ENCODE results near the gene VAC14. TPM values are rescaled to one million over a fixed set of nuclear protein-coding genes. Genes with fewer than 3 reads are reported as not detected.

Gene VAC14
- total RNA-seq, 1 experiment from 2014 or later, result 35.3 TPM

- POLR2A ChIA-PET, result no interaction called here
- ATAC-seq, result no peak
- H3K36me3 ChIP-seq (ENCODE audit: control insufficient read depth in 1 of 2, insufficient read depth in 2 of 2, low read length in 2 of 2), result peaks cover 32% of the 10 kb centered on the region in 2 experiments
Observed at GRCh38 chr16:70780546-70780945, 20.4 kb downstream of the VAC14 start.

GRCh38 chr16:70779361-70779760 is 21.6 kb downstream of the VAC14 start:
- TF ChIP-seq SP1 (IDR thresholded peaks at IDR 0.05; ENCODE audit: low read depth) (no peak), FOSL1 (IDR thresholded peaks at IDR 0.05; ENCODE audit: low read depth) (no peak), CEBPB (IDR thresholded peaks at IDR 0.05; ENCODE audit: low read depth) (no peak), ZNF274 (IDR thresholded peaks at IDR 0.05; ENCODE audit: low read depth, low read length) (no peak), SIN3A (IDR thresholded peaks at IDR 0.05; ENCODE audit: low read depth) (no peak), EZH2 (IDR thresholded peaks at IDR 0.05) (no peak), EGR1 (IDR thresholded peaks at IDR 0.05; ENCODE audit: low read depth) (no peak), TCF7L2 (IDR thresholded peaks at IDR 0.05; ENCODE audit: borderline replicate concordance, extremely low read depth, insufficient read depth, insufficient read length) (no peak), ZFX (IDR thresholded peaks at IDR 0.05) (no peak), ATF3 (IDR thresholded peaks at IDR 0.05) (no peak), RAD21 (IDR thresholded peaks at IDR 0.05; ENCODE audit: low read depth) (no peak)
- Histone ChIP-seq H3K4me3 (replicated peaks in 1 of 2; ENCODE audit: low read depth in 1 of 2, low read length in 2 of 2) (no peak overlapping the region), H3K36me3 (ENCODE audit: control insufficient read depth in 1 of 2, insufficient read depth in 2 of 2, low read length in 2 of 2) (peaks cover 24 to 30% of the 10 kb centered on the region in 2 experiments), H3K9me3 (ENCODE audit: control insufficient read depth in 1 of 2, insufficient read depth in 1 of 2, low read depth in 1 of 2, low read length in 2 of 2) (no peaks in the 10 kb centered on the region; a peak in 1 of 4 replicates), H3K4me1 (ENCODE audit: control insufficient read depth in 1 of 2, insufficient read depth in 2 of 2, low read length in 2 of 2) (peaks cover 0 to 11% of the 10 kb centered on the region in 2 experiments; a peak in 3 of 4 replicates), H3K9me2 (ENCODE audit: insufficient read depth) (no peaks in the 10 kb centered on the region), H3K9ac (ENCODE audit: low read length) (no peak overlapping the region), H4K20me1 (ENCODE audit: insufficient read depth) (peaks cover 5% of the 10 kb centered on the region; the same call in 1 of the 2 replicates), H3K27ac (ENCODE audit: low read depth, low read length) (0 out of 2 replicates have a peak overlapping the region, but pooled peaks have one; percentile 9), H2AFZ (ENCODE audit: low read depth, low read length, poor library complexity, severe bottlenecking) (no peak overlapping the region), H3K79me2 (ENCODE audit: insufficient read depth, low read length) (no peaks in the 10 kb centered on the region), H3K4me2 (ENCODE audit: low read length) (no peak overlapping the region), H3K27me3 (ENCODE audit: insufficient read depth, low read length) (no peaks in the 10 kb centered on the region)
- intact Hi-C loops (cut with micrococcal nuclease), result loop anchor here (2.0 kb wide), 1 partner anchor 579 kb away; the partner anchor contains the start of gene CALB2
- ATAC-seq (no peak), DNase-seq (ENCODE audit: low read depth, low spot score) (no peak)
- ChIA-PET RAD21 (ENCODE audit: low non-redundant PET in 1 of 2, low total read pairs in 2 of 2, uncharacterized antibody in 2 of 2, unreplicated experiment in 2 of 2) (no interaction called here), POLR2A (interaction anchor here (1.2 kb wide), 1 partner anchor 705 kb away, joined by 3 read pairs; no protein-coding TSS in a partner anchor), CTCF (interaction anchor here (0.9 kb wide), 1 partner anchor 11 kb away, joined by 4 read pairs; no protein-coding TSS in a partner anchor)
- BruUV-seq (replicated peaks), result no TSS peak

More at GRCh38 chr16:70780546-70780945, 20.4 kb downstream of the VAC14 start:
- Histone ChIP-seq H3K27ac (ENCODE audit: low read depth, low read length) (no peak overlapping the region), H3K4me2 (ENCODE audit: low read length) (no peak overlapping the region), H3K79me2 (ENCODE audit: insufficient read depth, low read length) (no peaks in the 10 kb centered on the region), H3K9me2 (ENCODE audit: insufficient read depth) (no peaks in the 10 kb centered on the region), H3K4me1 (ENCODE audit: control insufficient read depth in 1 of 2, insufficient read depth in 2 of 2, low read length in 2 of 2) (peaks cover 0 to 11% of the 10 kb centered on the region in 2 experiments; a peak in 3 of 4 replicates), H3K27me3 (ENCODE audit: insufficient read depth, low read length) (no peaks in the 10 kb centered on the region), H3K9me3 (ENCODE audit: control insufficient read depth in 1 of 2, insufficient read depth in 1 of 2, low read depth in 1 of 2, low read length in 2 of 2) (no peaks in the 10 kb centered on the region; a peak in 1 of 4 replicates), H3K9ac (ENCODE audit: low read length) (no peak overlapping the region), H3K4me3 (replicated peaks in 1 of 2; ENCODE audit: low read depth in 1 of 2, low read length in 2 of 2) (no peak overlapping the region), H4K20me1 (ENCODE audit: insufficient read depth) (peaks cover 5% of the 10 kb centered on the region; the same call in 1 of the 2 replicates), H2AFZ (ENCODE audit: low read depth, low read length, poor library complexity, severe bottlenecking) (no peak overlapping the region)
- ChIA-PET CTCF (interaction anchor here (0.7 kb wide), 1 partner anchor 13 kb away, joined by 3 read pairs; no protein-coding TSS in a partner anchor), RAD21 (ENCODE audit: low non-redundant PET in 1 of 2, low total read pairs in 2 of 2, uncharacterized antibody in 2 of 2, unreplicated experiment in 2 of 2) (no interaction called here)
- TF ChIP-seq MAX (IDR thresholded peaks at IDR 0.05) (no peak), ZNF274 (IDR thresholded peaks at IDR 0.05; ENCODE audit: low read depth, low read length) (no peak), POLR2AphosphoS5 (IDR thresholded peaks at IDR 0.05; ENCODE audit: low read depth, low read length) (no peak), FOSL1 (IDR thresholded peaks at IDR 0.05; ENCODE audit: low read depth) (no peak), EZH2phosphoT487 (IDR thresholded peaks at IDR 0.05; ENCODE audit: borderline replicate concordance) (no peak), JUND (IDR thresholded peaks at IDR 0.05) (no peak), CEBPB (IDR thresholded peaks at IDR 0.05; ENCODE audit: low read depth) (no peak), RAD21 (IDR thresholded peaks at IDR 0.05; ENCODE audit: low read depth) (no peak), SRF (IDR thresholded peaks at IDR 0.05; ENCODE audit: low read depth) (no peak), ZFX (IDR thresholded peaks at IDR 0.05) (no peak), SIN3A (IDR thresholded peaks at IDR 0.05; ENCODE audit: low read depth) (no peak), EZH2 (IDR thresholded peaks at IDR 0.05) (no peak), CBX3 (IDR thresholded peaks at IDR 0.05; ENCODE audit: low read depth) (no peak)
- no peak for DNase-seq (ENCODE audit: low read depth, low spot score)
- intact Hi-C loops (cut with micrococcal nuclease), result no loop called here
- no TSS peak for BruUV-seq (replicated peaks)
